B cell (primary cell): ENCODE data around the gene PPIL1. TPM values are rescaled to one million over a fixed set of nuclear protein-coding genes. Genes with fewer than 3 reads are reported as not detected.

Source experiments
- ATAC-seq: fragments of 200-7000 bp; cut with Tn5 transposase; one replicate; pipeline ENCODE4 v1.10.0; 2021; ENCODE audit warnings: low read depth, mild to moderate bottlenecking, moderate number of reproducible peaks, moderate library complexity
- CTCF ChIA-PET: fragments of 350-600 bp; sonication (Branson Sonifier 250); formaldehyde crosslinking; loops from one replicate; lab custom pipeline; 2021; ENCODE audit warnings: antibody characterized with exemption, inconsistent platforms; lab: Charles Lee
- POLR2A ChIA-PET: fragments of 350-600 bp; sonication (Branson Sonifier 250); formaldehyde crosslinking; loops from one replicate; lab custom pipeline; 2021; ENCODE audit warnings: antibody characterized with exemption; lab: Charles Lee
- DNase-seq: peaks from one replicate; pipeline ENCODE4 v3.0.0; 2013
- H2AFZ ChIP-seq: 2 replicates; pipeline ENCODE4 v1.6.1; 2012; ENCODE audit warnings: mild to moderate bottlenecking, low read depth, low read length; ENCODE audit not compliant: insufficient read depth, poor library complexity, severe bottlenecking
- H3K27ac ChIP-seq, 2 donors: 1 replicate in 1 of 2; 2 replicates in 1 of 2; pipeline ENCODE4 v1.5.1; 2012 to 2013; ENCODE audit warnings: low read length in 2 of 2, mild to moderate bottlenecking in 2 of 2, moderate library complexity in 1 of 2
- H3K27me3 ChIP-seq, 4 experiments: fragments of 200-600 bp in 1 of 4; sonication (generic) in 1 of 4; replicated peaks in 1 of 4; 1 replicate in 2 of 4; 2 replicates in 2 of 4; pipeline versions ENCODE4 v1.6.1 to v1.7.0; 2013 to 2016; ENCODE audit warnings: low read length in 3 of 4, mild to moderate bottlenecking in 2 of 4, mixed read lengths in 1 of 4, moderate library complexity in 1 of 4; ENCODE audit not compliant: insufficient read depth in 4 of 4, control insufficient read depth in 3 of 4; ENCODE audit errors: control extremely low read depth in 1 of 4
- H3K36me3 ChIP-seq, 2 experiments: replicated peaks in 1 of 2; 1 replicate in 1 of 2; 2 replicates in 1 of 2; pipeline versions ENCODE4 v1.6.1 to v1.7.1; 2013; ENCODE audit warnings: low read length in 1 of 2; ENCODE audit not compliant: insufficient read depth in 2 of 2, control insufficient read depth in 1 of 2; ENCODE audit errors: control extremely low read depth in 1 of 2, extremely low read depth in 1 of 2
- H3K4me1 ChIP-seq, 2 donors: fragments of 200-600 bp in 1 of 2; sonication (generic) in 1 of 2; 1 replicate in 1 of 2; 2 replicates in 1 of 2; pipeline versions ENCODE4 v1.5.1 to v1.6.1; 2013 to 2017; ENCODE audit warnings: low read length in 2 of 2; ENCODE audit not compliant: control insufficient read depth in 2 of 2, insufficient read depth in 2 of 2
- H3K4me2 ChIP-seq: replicated peaks from 2 replicates; pipeline ENCODE3; 2012; ENCODE audit warnings: mild to moderate bottlenecking, low read depth, low read length; ENCODE audit not compliant: poor library complexity, severe bottlenecking
- H3K4me3 ChIP-seq, 5 experiments: fragments of 200-600 bp in 1 of 5; sonication (generic) in 1 of 5; 1 replicate in 3 of 5; 2 replicates in 2 of 5; pipeline versions ENCODE4 v1.5.1 to v1.7.0; 2011 to 2016; ENCODE audit warnings: low read length in 4 of 5, mild to moderate bottlenecking in 4 of 5, low read depth in 2 of 5, control low read depth in 1 of 5, moderate library complexity in 1 of 5; ENCODE audit not compliant: insufficient read depth in 1 of 5; ENCODE audit errors: control extremely low read depth in 1 of 5, extremely low read depth in 1 of 5
- H3K79me2 ChIP-seq: fragments of 200-600 bp; sonication (generic); one replicate; pipeline ENCODE4 v1.6.0; 2016; ENCODE audit warnings: low read length; ENCODE audit not compliant: control insufficient read depth, insufficient read depth
- H3K9ac ChIP-seq: fragments of 200-600 bp; sonication (generic); 2 replicates; pipeline ENCODE4 v1.6.1; 2017; ENCODE audit warnings: mild to moderate bottlenecking, low read length, moderate library complexity
- H3K9me3 ChIP-seq, 3 donors: one replicate each; pipeline versions ENCODE4 v1.6.1 to v1.7.1; 2013; ENCODE audit warnings: low read length in 2 of 3; ENCODE audit not compliant: control insufficient read depth in 2 of 3, insufficient read depth in 1 of 3; ENCODE audit errors: control extremely low read depth in 1 of 3
- H4K20me1 ChIP-seq: 2 replicates; pipeline ENCODE4 v1.6.0; 2012; ENCODE audit warnings: mild to moderate bottlenecking, low read length; ENCODE audit not compliant: insufficient read depth, control insufficient read depth, poor library complexity, severe bottlenecking
- H3K27ac Mint-ChIP-seq: one replicate; pipeline ENCODE4 v1.8.0; 2021; ENCODE audit warnings: mixed read lengths
- H3K27me3 Mint-ChIP-seq: one replicate; pipeline ENCODE4 v1.8.0; 2021; ENCODE audit warnings: mixed read lengths
- H3K4me1 Mint-ChIP-seq: one replicate; pipeline ENCODE4 v1.8.0; 2021; ENCODE audit warnings: mixed read lengths
- H3K4me3 Mint-ChIP-seq: one replicate; pipeline ENCODE4 v1.8.0; 2021; ENCODE audit warnings: mixed read lengths
- H3K9me3 Mint-ChIP-seq: one replicate; pipeline ENCODE4 v1.8.0; 2022; ENCODE audit warnings: mixed read lengths; ENCODE audit not compliant: insufficient read depth
- EZH2 ChIP-seq: IDR thresholded peaks from 2 replicates; pipeline ENCODE4 v1.6.1; 2012; ENCODE audit warnings: borderline replicate concordance, low read depth, mild to moderate bottlenecking, moderate library complexity, low read length; ENCODE audit not compliant: insufficient read depth, poor library complexity, severe bottlenecking
- WGBS: methylation state at CpG from one replicate; pipeline ENCODE4 v1.1.5; 2013; ENCODE audit warnings: missing lambda C conversion rate; ENCODE audit not compliant: insufficient coverage; 5-methylcytosine and 5-hydroxymethylcytosine counted together
- intact Hi-C: fragments of 100-400 bp; cut with micrococcal nuclease; formaldehyde crosslinking; loops from one replicate; pipeline ENCODE4 v1.10.0; 2022
- polyA plus RNA-seq: library from polyadenylated mRNA; depleted of rRNA; stranded (reverse); fragments of >200 nt; gene quantifications from 2 replicates; pipeline ENCODE4 v1.2.3, GENCODE V29; 2012
- total RNA-seq, 2 donors: library from RNA; stranded (reverse); fragments of 120-200 nt in 1 of 2; gene quantifications; 1 replicate in 1 of 2; 2 replicates in 1 of 2; pipeline versions ENCODE4 v1.2.3 to v1.2.4, GENCODE V29; 2013 to 2022
- TF ChIP-seq, protein P1 (sequence below): fragments of 200-600 bp; IDR thresholded peaks from one replicate; pipeline ENCODE4 v1.8.0; 2022; ENCODE audit warnings: antibody characterized with exemption, mild to moderate bottlenecking

Gene PPIL1
- total and polyA plus RNA-seq, 2 donors (not counting 1 experiment from before 2014, with no cell fraction given) = 2.9 to 7.0 TPM

GRCh38 chr6:36815962-36816735 lies 58.5 kb downstream of the PPIL1 start:
- Histone ChIP-seq H3K9me3 (no peaks in the 10 kb centered on the region), H3K4me3 (no peak overlapping the region), H3K79me2 (no peaks in the 10 kb centered on the region), H3K27ac (no peak overlapping the region), H3K9ac (no peak overlapping the region), H4K20me1 (no peaks in the 10 kb centered on the region), H3K4me1 (no peaks in the 10 kb centered on the region), H3K4me2 (no peak overlapping the region), H2AFZ (no peak overlapping the region), H3K27me3 (no peaks in the 10 kb centered on the region), H3K36me3 (no peaks in the 10 kb centered on the region)
- no peak for ATAC-seq
- ChIA-PET CTCF (interaction anchor here (1.4 kb wide), 1 partner anchor 35 kb away, joined by 8 read pairs; no protein-coding TSS in a partner anchor), POLR2A (no interaction called here)
- Mint-ChIP-seq H3K4me1 (no peaks in the 10 kb centered on the region), H3K4me3 (no peak overlapping the region), H3K9me3 (no peaks in the 10 kb centered on the region), H3K27ac (no peak overlapping the region), H3K27me3 (no peaks in the 10 kb centered on the region)
- TF ChIP-seq EZH2 = no peak
- TF ChIP-seq, protein P1, sequence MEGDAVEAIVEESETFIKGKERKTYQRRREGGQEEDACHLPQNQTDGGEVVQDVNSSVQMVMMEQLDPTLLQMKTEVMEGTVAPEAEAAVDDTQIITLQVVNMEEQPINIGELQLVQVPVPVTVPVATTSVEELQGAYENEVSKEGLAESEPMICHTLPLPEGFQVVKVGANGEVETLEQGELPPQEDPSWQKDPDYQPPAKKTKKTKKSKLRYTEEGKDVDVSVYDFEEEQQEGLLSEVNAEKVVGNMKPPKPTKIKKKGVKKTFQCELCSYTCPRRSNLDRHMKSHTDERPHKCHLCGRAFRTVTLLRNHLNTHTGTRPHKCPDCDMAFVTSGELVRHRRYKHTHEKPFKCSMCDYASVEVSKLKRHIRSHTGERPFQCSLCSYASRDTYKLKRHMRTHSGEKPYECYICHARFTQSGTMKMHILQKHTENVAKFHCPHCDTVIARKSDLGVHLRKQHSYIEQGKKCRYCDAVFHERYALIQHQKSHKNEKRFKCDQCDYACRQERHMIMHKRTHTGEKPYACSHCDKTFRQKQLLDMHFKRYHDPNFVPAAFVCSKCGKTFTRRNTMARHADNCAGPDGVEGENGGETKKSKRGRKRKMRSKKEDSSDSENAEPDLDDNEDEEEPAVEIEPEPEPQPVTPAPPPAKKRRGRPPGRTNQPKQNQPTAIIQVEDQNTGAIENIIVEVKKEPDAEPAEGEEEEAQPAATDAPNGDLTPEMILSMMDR = no peak
- DNase-seq = no peak
- intact Hi-C loops = no loop called here
- 94% methylated on average over 4 of the region's 7 CpGs for WGBS

- Mint-ChIP-seq H3K27me3 (no peaks in the 10 kb centered on the region), H3K27ac (no peak overlapping the region)
- CTCF ChIA-PET = no interaction called here
Measured at GRCh38 chr6:36814249-36814648, 60.4 kb downstream of the PPIL1 start.

More at GRCh38 chr6:36814249-36814648, 60.4 kb downstream of the PPIL1 start:
- 96% methylated on average over 5 of the region's 7 CpGs for WGBS
- Histone ChIP-seq H3K79me2 (no peaks in the 10 kb centered on the region), H3K9me3 (no peaks in the 10 kb centered on the region), H3K4me1 (no peaks in the 10 kb centered on the region), H3K4me3 (no peak overlapping the region), H3K27me3 (no peaks in the 10 kb centered on the region), H3K4me2 (no peak overlapping the region), H3K9ac (no peak overlapping the region), H3K36me3 (no peaks in the 10 kb centered on the region), H4K20me1 (no peaks in the 10 kb centered on the region), H3K27ac (no peak overlapping the region), H2AFZ (no peak overlapping the region)
- TF ChIP-seq, protein P1 = no peak
- TF ChIP-seq EZH2 = no peak
- intact Hi-C loops = no loop called here
- no peak overlapping the region for H3K4me3 Mint-ChIP-seq
- ATAC-seq (no peak), DNase-seq (no peak)
- H3K9me3 Mint-ChIP-seq = no peaks in the 10 kb centered on the region
- POLR2A ChIA-PET = no interaction called here
- H3K4me1 Mint-ChIP-seq = no peaks in the 10 kb centered on the region
